OCI-M2 (cell line): ENCODE data around the gene MACROH2A1.

Experiments used
- DNase-seq: peaks from one replicate; lab custom pipeline; 2025; ENCODE audit not compliant: unreplicated experiment; lab: John Stamatoyannopoulos, UW

Gene MACROH2A1

DNA sequence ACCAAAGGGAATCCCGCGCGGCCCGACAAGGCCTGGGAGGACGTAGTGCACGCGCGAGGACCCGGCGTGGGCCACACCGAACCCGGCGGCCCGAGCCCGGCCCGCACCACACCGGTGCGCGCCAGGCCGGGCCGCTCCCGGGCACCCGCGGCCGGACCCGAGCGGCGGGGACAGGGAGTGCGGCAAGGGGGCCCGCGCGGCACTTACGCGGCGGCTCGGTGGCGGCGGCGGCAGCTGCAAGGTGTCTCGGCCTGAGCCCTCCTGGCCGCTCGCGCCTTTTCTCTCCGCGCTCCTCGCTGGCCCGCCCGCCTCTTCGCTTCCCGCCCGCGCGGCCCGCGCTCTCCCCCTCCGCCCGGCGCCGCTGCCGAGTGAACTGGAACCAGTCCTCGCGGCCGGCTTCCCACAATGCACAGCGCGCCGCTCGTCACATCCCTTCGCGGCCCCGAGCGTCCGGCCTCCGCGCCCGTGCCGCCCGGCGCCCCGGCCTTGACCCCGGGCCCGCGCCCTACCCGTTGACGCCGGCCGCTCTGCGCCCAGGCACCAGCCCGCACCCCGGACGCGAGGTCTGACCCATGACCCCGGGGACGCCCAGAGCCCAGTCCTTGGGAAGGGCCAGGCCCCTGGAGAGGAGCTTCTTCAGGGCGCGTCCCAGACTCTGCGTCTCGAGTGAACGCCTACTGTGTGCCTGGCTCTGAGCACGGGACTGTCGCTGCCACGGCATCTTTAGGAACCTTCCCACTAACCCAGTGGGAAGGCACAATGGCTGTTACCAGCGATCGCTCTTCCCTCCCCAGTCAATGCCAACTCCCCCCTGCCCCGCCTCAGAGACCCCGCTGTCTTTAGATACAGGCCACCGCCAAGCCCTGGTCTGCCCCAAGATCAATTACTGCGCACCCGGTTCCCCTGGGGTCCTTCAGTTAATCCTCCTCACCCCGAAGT lies at the start of gene MACROH2A1:
MACROH2A1 (minus strand) TSS at position 377 of the 939 bp plus-strand sequence. CDS start 10,138 bp downstream, outside the sequence.
- peak; percentile 12 for DNase-seq

DNA sequence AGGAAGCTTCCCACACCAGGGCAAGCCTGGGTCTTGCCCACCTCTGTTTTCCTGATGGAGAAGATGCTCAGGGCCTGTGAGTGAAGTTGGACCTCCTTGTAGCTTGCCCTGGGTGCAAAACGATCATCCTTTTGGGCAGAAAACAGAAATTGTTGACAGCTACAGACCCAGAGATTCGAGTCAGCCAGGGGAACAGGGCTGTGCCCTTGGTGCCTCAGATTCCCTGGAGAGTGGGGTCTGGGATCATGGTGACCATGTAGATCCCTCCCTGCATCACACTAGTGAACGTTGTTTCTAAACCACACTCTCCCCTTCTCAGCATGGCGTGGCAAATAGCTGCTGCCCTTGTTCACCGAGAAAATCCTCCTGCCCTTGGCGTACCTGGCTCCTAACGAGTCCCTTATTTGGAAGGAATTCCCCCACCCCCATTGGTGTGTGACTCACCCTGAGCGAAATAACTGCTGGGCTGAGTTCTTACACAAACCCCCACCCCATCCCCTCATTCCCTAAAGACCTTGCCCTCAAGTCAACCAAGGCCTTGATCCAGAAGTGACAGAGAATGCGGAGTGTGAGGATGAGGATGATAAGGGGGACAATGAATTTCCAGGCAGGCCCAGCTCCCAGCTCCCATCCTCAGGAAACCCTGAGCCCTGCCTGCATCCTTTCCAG lies 49.2 kb upstream of the MACROH2A1 start:
- DNase-seq: no peak

DNA sequence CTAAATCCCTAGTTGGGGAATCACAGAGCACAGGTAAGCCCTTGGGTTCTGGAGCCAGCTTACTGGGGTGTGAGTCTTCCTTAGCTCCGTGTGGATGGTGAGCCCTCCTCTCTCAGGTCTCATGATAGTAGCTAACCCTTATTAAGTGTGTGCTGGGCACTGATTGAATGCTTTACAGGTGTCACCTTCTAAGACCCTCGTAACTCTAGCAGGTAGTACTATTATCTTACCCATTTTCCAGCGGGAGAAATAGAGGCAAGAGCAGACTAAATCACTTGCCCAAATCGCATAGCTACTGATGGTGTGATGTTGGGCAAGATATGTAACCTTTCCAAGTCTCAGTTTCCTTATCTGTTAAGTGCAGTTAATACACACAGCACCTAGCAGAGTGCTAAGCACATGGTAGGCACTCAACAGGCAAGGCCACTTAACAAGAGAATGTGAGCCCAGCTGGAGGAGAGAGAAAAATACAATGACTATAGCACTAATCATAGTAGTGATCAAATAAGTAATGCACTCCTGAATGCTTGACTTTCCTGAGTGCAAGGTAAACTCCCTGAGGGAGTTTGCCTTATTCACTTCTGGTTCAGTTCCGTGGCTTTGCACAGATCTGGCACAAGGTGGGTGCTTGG lies 48.4 kb upstream of the MACROH2A1 start, which contains the start of gene DCANP1:
DCANP1 (minus strand) TSS at position 51 of the 632 bp plus-strand sequence. CDS start 240 bp downstream, outside the sequence.
- no peak for DNase-seq

DNA sequence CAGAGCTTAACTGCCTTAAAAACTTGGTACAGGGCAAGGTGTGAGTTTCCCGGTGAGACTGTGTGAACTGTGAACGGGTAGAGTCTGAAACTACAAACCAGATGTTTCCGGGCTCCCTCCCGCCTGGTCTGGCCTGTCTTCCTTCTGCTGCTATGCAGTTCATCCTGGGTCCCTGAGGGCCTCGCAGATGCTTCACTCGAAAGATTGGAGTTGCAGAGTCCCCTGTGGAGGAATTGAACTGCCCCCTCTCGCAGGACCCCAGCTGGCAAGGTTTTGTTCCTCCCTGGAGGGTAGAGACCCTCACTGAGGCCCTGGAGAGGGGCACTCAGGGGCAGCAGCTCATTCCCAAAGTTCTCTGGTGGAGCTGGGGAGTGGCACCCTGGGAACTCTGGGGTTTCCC lies 47.6 kb upstream of the MACROH2A1 start:
- no peak for DNase-seq

DNA sequence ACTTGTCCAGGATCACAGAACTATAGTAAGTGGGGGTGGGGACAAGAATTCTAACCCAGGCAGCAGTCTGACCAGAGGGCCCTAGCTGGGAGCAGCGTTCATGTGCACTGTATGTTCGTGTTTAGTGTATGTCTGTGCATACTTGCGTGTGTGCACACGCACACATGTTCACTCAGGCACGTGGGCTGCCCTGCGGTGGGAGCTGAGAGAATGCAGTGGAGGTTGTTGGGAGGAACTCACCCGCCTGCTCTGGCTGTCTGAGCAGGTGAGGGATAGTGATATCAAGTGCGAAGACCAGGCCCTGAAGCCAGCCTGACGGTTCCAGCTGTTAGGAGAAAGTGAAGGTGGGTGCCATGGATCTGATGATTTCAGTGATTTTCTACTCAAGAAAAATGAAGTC lies 47.2 kb upstream of the MACROH2A1 start:
- no peak for DNase-seq

DNA sequence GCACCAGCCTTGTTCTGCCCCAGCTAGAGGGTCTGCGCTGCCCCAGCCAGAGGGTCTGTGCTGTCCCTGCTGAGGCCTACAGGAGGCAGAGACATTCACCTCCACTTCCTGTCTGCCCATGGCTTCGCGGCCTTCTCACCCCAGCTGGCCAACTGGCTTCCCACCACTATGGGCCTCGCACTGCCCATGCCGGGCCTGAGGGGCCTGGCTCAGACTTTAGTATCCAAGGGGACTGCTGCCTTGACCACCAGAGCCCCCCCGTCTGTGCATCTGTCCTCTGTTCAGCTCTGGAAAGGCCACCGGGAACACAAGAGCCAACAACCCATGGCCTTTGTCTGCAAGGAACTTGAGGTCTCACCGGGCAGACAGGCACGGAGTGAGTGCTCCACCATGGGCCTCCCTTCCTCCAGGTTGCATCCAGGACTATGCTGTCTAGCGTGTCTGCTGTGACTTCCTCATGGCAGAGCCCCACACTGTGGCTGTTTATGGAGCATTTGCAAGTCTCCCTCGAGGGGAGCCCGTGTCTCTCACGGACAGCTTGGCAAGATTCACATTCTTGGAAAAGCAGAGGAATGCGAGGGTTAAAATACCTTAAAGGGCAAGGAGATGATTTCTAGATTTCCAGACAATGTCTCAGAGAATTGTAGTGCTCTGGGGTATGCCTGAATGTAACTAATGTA lies 46.4 kb upstream of the MACROH2A1 start:
- no peak for DNase-seq

DNA sequence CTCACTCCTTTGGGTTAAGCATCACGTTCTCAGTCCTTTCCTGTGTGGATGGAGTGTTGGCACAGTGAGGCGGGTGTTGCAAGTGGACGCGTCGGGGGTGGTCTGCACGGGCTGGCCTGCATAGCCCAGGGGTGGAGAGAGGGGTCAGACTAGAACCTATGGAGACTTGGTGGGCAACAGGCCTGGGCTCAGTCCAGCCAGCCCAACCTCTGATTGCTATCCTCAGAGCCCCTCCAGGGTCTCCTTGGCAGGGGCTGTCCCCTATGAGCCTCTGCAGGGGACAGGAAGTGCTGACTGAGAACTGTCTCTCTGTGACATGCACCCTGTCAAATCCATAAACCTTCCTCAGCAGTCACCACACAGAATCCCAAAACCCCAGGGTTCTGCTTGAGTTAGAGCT lies 45.9 kb upstream of the MACROH2A1 start:
- DNase-seq: no peak

DNA sequence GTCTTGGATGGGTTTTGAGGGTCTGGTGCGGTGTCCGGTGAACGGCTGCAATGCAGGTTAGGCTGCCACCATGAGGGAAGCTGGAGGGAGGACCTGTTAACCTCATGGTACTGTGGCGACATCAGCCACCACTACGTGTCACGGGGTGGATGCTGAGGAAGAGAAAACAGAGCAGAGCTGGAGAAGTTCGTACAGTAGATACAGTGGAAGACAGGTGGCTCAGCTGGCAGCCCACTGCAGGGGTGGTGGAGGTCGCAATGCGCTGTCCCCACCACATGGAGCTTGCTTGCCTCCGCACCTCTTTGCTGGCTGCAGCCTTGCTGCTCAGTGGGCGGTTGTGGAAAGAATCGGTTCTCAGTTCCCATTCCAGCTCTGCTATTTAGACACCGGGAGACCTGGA lies 45.3 kb upstream of the MACROH2A1 start:
- DNase-seq: no peak

DNA sequence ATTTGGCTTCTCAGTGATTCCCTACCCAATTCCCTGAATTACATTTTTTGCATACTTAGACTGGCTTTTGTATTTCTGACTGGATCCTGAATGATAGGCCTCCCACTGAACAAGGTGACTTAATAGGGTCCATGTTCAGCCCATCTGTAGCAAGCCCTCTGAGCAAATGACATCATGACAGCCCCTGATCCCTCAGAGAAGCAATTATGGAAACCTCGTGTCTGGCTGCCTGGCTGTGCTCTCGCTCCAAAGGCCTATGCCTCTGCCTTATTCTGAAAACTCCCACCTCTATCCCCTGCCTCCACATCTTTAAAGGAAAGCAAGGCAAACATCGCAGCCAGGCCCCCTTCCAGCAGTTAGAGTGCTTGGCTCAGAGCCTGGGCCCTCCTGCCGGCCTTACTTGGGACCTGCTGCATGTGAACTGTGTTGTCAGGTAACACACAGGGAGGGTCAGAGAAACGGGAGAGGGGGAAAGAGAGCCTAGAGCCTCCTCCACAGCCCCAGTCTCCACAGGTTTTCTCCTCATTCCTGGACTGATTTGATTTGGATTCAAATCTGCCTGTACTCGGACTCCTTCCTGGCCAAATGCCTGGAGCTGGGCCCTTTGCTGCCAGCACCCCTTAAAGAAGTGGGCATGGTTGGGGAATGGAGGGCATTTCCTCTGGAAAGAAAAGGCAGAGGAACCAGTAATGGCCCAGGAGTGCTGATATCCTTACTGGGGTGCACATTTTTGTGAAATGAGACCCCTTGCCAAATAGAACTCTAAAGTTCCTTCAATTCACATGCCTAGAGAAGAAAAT lies 44.3 kb upstream of the MACROH2A1 start:
- no peak for DNase-seq

DNA sequence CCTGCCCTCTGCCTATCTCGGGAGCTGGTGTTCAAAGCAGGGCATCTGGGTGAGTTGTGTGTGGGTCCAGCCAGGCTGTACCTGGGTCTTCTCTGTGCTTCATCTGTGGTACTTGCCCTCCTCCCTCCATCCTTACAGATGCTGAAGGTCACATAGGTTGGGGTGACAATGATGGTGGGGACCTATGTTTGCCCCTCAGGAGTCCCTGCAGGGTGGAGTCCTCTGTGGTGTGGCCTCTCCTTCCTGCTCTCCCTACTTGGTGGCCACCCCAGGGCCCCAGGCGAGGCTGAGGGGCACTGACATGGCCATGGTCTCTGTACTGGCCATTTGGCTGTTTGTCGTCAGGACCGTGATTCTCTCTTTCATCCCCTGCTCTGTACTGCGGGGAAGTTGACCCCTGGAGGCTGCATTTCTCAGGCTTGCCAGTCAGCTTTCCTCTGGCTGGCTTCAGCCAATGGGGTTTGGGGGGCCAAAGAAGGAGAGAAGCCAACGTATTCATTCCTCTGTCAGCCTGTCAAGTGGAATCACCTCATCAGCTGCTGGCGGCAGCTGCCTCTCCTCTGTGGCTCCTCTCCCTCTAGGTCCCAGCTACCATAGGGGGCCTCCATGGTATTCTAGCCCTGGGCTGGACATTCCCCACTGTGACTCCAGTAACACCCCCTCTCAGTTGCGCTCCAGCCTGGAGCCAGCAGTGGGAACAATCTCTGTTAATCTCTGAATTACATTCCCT lies 43.6 kb upstream of the MACROH2A1 start:
- DNase-seq: no peak

DNA sequence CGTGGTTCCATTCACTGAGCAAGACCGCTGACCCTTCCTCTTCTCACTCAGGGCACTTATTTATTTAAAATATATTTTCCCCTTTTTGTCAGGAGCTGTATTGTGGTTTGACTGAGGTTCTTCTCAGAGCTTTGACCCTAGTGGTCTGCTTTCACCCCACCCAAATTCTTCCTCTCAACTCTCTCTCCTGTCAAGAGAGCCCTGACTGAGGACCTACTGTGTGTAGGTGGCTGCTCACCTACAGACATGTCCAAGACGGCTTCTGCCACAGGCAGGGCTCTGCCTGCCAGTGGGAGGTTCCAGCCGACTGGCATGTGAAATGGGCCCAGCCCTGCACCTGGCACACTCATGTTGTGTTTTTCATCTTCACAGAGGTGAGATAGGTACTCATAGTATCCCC lies 42.9 kb upstream of the MACROH2A1 start:
- DNase-seq: no peak

DNA sequence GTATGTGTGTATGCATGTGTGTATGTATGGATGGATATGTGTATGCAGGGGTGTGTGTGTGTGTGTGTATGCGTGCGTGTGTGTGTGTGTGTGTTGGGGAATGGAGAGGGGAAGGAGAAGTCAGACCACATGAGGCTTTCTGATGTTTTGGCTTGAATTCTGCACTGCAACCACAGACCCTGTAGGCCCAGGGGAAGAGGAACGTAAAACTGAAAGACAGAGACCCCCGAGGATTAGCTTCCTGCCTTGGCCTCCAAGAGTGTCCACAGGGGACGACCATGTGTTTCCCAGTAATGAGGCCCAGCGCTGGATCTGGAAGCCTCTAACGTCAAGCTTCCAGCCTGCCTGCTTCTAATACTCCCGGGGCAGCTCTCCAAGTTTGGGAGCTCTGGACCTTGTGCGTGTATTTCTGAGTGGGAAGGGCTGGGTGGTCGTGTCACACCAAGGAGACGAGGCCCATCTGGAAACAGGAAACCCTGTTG lies 42.4 kb upstream of the MACROH2A1 start:
- DNase-seq: no peak

DNA sequence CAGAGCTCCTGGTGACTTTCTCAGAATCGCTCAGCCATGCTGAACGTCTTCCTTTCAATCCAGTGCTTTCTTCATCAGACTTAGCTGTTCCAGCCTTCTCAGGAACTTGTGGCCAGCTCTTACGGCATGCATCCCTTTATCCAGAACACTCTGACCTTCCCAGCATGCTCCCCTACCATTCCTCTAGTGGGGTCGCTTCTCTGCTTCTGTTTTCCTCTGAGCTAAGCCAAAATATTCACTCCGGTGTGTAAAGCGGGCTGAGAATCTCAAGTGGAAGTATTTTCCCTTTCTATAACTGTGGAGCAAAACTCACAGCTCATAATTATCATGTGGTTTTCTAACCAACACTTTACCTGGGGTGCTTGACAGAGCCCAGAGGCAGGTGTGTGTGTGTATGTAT lies 41.9 kb upstream of the MACROH2A1 start:
- DNase-seq: no peak

DNA sequence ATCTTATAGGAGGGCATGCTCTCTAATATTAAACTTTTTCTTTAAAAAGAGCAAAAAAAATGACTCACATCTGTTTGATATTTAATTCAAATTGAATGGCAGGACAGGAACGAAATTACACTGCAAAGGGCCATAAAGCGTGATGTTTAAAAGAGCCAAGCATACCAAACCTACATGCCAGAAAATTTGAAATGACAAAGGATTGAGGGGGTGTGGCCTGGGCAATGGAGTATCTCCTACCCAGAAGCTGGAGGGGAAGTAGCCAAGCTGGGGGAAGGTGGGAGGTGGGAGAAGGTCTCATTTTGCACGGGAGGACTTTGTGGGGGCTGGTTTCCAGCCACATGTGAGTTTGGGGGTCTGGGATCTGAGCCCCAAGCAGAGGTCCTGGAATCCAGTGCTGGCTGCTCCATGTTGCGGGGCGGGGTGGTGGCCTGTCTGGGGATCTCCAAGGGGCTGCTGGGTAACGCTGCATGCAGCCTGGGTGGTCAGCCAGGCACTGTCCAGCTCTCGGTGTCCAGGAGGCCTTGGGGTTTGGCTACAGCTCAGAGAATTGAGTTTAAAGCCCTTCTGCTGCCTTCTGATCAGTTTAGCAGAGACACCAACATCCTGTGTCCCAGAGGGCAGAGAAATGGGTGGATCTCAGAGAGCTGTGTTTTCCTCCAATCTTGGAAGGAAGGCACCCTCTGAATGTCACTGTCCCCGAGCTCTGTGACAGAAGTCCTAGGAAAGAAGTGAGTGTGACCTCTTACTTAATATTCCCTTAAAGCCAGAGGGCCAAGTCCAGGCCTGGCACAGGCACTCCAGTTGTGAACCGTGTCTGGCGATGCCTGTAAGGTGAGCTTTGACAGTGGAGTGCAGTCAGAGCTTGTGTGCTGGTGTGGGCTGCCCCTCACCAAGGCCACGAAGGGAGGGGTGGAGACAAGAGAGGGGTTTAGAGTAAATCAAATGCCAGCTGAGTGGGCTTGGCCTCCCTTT lies 40.5 kb upstream of the MACROH2A1 start:
- DNase-seq: no peak

DNA sequence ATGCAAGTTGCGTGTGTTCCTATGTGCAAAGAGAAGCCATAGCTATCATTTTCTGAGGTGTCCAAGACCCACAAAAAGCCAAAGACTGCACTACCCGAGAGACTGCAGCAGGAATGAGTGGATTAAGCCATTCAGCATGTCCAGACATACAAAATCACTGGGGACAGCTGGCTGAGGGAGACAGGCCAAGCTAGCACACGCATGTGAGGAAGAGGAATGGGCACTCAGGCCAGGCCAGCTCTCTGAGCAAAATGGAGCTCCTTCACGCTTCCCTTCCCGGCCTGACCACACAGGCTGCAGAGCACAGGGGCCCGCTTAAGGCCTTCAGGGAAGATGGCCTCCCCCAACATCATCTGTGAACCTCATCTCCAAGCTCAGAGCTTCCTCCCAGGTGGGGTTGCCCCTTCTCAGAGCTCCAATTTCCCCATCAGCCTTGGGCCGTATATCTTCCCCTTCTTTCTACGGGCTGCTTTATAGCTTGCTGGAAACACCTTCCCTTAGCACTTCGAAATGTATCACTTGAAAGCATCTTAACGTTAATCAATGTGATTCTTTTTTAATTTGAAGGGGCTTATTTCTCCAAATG lies 39.7 kb upstream of the MACROH2A1 start:
- DNase-seq: no peak

DNA sequence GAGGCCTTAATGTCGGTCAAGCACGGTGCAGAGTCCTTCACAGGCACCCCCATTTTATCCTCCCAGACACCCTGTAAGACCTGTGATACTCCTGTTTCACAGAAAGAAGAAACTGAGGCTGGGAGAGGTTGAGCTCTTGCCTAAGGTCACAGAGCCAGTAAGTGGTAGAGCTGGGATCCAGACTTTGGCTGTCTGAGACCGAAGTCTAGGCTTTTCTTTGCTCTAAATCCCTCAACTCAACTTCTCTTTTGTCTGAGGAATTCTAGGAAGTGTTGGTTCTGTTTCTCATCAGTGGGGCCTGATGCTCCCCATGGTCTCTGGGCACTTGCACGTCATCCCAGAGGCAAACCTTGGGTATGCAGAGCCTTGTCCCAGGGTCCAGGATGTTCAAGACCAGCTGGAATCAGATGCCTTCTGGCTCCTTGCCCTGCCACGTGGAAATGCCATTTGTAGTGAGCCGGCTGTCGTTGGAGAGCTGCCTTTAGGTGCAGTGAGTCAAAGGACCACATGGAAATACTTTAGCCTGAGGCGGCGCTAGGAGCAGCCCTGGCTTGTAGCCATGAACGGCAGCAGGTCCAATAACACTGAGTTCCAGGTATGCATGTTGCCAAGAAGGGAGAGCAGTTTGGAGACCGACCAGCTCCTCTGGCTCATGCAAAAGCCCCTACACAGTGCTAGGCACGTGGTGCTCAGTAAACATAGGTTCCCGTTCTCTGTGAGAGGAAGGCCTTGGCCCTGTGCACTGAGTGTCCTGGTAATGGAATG lies 38.9 kb upstream of the MACROH2A1 start:
- DNase-seq: no peak

DNA sequence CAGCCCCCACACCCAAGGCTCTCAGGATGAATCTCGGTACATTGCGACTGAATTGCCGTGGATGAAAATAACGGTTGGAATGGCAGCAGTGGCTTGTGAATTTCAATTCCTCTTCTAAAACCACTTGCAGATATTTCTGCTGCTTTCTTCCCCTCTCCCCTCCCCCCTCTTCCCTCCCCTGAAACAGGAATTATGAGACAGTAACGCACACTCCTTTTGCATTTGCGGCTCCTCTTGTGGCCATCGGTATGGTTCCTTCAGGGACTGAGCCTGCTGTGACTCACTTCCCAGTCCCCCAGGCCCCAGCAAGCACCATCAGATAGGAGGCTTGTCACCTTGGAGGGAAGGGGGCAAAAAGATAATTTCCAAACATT lies 38.4 kb upstream of the MACROH2A1 start:
- DNase-seq: no peak
